GM21367 (cell line): ENCODE measurements around the gene MAGEB17.
"Not testable (repeated sequence)": the region's sequence is repeated elsewhere in the genome, so short reads cannot be mapped to it uniquely, and the experiment has no call there.

Experiments
- ATAC-seq: cut with Tn5 transposase; IDR thresholded peaks from one replicate; pipeline ENCODE4 v1.9.1; 2021; ENCODE audit not compliant: unreplicated experiment

MAGEB17 gene, protein sequence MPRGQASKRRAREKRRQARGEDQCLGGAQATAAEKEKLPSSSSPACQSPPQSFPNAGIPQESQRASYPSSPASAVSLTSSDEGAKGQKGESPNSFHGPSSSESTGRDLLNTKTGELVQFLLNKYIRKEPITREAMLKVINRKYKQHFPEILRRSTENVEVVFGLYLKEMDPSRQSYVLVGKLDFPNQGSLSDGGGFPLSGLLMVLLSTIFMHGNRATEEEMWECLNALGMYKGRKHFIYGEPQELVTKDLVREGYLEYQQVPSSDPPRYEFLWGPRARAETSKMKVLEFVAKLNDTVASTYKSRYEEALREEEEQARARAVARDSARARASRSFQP

DNA sequence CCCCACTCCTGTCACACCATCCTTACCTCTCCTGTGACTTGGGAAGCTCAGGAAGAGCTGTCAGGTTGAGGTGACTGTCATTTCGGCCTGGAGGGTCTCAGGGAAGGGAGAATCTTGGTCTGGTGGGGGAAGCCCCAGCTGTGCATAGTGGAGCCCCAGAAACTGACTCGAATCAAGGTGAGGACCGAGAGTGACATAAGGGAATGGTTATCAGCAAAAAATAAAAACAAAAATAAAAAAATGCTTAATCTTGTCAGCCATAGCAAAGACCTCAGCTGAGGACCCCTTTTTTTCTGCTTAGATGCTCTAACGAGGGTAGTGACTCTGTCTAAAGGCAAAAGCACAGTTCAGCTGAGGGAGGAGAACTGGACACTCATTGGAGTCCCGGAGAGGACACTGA is at the start of gene MAGEB17:
Gene MAGEB17 (plus strand): TSS at position 301 of the 400 bp plus-strand sequence. CDS start 2,902 bp downstream, outside the sequence.
- no peak for ATAC-seq

DNA sequence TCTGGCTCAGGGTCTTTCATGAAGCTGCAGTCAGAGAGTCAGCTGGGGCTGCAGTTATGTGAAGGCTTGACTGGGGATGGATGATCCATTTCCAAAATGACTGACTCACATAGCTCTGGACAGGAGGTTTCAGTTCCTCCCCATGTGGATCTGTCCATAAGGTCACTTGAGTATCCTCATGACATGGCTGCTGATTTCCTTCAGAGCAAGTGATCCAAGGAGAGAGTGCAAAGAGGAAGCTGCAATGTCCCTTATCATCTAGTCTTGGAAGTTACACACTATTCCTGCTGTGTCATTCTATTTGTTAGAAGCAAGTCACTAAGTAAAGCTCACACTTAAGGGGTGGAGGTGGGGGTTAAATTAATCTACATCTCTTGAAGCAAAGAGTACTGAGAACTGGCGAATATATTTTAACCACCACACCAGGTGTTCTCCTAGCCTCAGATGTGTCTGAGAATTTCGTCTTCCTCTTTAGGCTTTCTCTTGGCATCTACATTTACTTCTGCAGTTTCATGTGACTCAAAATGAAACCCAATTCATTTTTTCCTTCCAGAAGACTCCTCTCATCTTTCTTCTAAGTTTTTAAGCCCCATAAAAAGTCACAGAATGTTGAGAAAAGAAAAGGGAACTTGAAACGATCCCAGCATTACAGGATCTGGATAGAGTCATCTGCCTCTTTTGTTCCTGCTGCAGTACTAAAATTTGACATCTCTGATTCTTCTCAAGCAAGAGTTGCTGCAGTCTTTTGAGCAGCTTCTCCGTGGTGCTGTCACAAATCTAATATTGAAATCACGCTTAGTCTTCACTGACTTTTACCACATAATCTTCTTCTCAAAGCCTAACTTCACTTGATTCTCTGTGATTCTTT is 47.7 kb upstream of the MAGEB17 start:
- peak; percentile 77 for ATAC-seq

DNA sequence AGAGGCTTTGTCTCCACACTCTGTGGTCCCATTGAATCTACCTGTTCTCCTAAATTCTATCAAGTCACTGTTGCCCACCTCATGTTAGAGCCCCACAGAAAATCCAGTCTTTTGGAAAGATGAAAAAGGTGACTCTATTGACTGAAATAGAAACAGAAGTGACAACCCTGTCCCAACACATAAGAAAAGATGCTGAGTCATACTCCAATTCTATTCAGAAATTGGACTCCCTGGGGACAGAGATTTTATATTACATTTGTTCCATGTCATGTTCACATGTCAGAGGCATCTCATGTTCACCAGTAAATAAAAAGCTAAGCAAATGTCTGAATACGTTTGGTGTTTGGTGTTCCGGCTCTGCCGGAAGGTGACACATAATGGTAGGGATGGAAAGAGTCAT is 46.9 kb upstream of the MAGEB17 start:
- no peak for ATAC-seq

DNA sequence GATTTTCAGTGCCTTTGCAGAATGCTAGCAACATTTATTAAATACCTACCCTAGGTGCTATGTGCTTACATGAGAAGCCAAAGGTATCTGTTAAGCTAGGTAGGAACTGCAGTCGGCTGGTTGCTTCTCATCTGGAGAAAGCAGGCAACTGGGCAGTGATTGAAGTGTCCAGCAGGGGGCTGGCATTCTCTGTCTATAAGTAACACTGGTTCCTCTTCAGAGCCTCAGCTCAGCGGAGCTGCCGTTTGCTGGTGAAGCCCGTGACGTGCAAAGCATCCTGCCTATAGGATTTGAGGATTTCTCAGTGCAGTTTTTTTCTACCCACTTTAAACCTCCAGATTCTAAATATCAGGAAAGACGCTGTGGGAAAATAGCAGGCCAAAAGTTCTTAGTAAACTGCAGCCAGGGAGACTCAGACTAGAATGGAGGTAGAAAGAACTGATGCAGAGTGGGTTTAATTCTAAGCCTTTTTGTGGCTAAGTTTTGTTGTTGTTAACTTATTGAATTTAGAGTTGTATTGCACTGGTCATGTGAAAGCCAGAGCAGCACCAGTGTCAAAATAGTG is 44.0 kb upstream of the MAGEB17 start, which contains the start of gene GRPR:
Gene GRPR (plus strand): TSS at position 344 of the 565 bp plus-strand sequence. CDS start 389 bp downstream, outside the sequence.
- peak; percentile 66 for ATAC-seq

DNA sequence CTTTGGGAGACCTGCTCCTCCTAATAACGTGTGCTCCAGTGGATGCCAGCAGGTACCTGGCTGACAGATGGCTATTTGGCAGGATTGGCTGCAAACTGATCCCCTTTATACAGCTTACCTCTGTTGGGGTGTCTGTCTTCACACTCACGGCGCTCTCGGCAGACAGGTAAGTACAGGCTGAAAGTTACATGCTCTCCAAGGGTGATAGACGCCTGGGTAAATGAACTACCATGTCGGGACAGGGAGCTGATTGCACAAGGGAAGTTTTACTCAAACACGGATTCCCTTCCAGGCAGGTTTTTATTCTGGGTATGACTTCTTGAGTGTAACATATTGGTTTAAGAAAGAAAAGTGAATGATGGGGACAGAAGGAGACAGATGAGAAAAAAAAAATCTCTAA is 43.1 kb upstream of the MAGEB17 start:
- no peak for ATAC-seq

DNA sequence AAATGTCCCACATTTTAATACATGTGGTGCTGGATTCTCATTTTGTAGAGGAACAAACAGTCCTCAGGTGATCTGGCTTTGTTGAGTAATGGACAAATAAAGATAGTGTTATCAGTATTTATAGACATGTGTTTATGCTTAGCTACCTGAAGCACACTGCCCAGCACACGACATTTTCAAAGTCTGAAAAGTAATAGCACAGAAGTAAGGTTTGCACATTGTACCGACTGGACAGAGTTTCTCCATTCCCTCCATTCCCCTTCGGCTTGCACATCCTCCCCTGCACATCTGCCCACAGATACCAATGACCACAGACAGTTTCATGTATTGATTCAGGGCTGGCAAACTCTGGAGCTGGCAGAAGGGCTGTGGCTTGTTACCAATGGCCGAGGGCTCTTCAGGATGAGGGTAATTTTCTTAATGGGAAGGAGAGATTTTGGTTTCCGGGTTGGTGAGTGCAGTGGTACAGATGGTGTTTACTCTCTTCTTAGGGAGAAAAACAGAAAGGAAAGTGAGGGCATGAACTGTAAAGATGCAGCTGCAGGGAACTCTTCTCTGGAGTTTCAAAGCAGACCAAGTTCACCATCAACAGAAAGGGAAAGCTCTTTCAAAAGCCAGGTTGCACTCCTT is 41.6 kb upstream of the MAGEB17 start:
- ATAC-seq, result no peak

DNA sequence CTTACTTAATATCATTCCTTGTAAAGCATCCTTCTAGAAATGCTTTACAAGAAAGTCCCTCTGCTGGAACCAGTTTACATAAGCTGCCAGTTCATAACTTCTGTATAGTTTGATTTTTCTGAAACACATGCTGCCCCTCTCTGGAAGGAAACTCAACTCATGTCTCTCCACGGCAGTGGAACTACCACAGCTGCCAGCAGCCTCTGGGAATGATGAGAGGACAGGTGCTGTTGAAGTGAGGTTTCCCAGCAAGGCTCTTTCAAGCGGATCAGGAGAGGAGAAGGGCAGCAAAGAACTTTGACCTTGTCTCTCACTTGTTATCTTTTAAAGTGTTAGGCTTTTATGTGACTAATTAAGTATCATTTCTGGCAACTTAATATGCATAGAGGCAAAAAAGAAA is 36.6 kb upstream of the MAGEB17 start:
- no peak for ATAC-seq

DNA sequence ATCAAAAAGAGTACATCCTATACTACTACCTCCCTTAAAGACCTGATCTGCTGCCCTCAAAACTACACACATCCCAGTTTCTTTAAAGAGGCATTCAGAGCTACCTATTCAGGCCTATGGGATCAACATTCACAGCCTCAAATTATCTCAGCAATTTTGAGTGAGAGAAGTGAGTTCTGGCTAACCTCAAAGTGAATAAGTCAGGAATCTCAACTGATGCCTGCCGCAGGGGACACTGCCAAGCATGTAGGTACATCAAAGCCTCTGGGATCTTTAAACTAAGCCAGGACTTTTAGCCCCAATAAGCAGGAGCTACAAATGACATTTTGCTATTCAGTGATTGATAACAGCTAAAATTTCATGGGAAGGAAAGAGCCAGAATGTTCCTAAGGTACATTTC is 32.3 kb upstream of the MAGEB17 start:
- no peak for ATAC-seq

DNA sequence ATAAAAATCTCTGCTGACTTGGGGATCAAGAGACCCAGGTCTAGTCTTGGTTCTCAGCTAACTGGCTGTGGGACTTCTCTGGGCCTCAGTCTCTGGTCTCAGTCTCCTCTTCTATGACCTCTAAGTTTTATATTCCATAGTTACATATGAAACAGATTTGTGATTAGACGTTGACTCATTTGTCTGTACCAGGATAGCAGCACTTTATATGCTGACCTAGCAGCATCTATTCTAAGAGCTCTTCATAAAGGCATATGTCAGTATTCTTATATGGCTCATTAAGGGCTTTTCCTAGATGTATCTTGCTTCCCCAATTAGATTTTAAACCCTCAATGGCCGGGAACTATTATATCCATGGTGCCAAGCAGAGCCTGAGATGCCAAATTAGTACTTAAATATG is 31.2 kb upstream of the MAGEB17 start:
- no peak for ATAC-seq

DNA sequence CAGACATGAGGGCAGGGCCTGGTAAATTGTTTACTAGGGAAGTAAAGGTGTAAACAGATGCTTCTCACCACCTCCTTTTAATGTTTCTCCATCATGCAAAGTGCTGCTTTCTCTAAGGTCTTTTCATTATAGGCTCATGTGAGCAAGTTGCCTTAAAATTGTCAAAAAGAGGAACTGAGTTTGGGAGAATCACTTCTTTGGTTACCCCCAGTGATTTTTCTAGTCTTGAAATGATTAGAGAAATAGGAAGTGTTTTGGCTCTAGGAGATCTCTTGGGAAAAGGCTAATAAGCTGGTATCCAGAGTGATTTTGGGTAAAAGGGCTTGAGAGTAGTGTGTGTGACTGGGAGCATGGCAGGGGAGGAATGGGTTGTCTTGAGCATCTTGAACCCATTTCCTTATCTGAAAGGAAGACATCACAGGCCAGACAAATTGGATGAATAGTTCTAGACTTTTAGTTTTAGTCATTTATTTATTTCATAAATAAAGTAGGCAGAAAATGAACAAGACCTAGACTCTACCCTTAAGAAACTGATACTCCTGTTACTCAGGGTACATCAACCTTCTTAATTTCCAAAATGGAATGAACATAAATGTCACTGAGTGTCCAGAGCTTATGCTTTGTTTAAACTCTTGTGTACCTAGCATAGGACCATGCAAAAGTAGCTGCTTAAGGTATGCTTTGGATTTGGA is 29.7 kb upstream of the MAGEB17 start:
- ATAC-seq, result peak; percentile 70

DNA sequence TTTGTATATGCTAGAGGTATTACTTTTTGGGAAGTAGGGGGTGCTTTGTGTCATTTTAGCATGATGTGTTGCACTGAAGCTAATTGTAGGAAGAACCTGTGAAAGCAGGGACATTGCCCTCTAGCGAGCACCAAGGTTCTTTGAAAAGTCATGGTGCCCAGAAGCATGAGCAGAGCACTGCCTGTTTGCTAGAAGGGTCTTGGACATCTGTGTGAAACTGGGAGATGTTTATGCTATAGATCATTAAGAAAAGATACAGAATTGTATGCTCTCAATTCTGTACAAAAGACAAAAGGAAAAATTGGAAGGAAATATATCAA is 29.2 kb upstream of the MAGEB17 start:
- ATAC-seq, result peak; percentile 46

DNA sequence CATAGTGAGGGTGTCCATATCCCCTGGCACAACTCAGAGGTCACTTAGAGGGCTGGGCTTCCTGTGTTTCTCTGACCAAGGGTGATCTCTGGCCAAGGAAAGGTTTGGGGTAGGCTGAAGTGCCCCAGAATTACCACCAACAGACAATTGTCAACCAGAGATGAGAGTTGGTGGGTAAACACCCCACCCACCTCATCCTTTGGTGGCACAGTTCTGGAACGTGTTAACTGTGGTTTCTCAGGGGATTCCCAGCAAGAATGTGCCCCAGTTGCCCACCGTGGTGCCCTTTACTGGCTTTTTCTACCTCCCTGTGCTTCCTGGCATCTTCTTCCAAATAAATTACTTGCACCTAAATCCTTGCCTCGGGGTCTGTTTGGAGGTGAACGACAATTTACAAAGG is 26.8 kb upstream of the MAGEB17 start:
- no peak for ATAC-seq

DNA sequence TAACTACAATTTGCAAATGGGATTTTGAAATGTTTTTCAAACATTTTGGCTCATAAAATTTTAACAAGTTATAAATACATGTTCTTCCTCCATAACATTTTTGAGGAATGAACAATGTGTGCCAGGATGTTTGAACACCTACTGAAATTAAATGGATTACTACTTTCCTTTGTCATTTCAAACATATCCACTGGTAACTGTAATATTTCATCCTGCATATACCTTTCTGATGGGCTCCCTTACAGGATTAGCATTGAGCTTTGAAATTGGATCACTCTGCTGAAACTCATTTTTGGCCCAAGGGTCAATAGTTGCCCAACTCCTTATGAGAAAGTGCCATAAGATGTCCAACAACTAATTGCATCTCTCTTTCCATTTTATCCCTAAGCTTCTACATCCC is 26.3 kb upstream of the MAGEB17 start:
- ATAC-seq, result no peak

DNA sequence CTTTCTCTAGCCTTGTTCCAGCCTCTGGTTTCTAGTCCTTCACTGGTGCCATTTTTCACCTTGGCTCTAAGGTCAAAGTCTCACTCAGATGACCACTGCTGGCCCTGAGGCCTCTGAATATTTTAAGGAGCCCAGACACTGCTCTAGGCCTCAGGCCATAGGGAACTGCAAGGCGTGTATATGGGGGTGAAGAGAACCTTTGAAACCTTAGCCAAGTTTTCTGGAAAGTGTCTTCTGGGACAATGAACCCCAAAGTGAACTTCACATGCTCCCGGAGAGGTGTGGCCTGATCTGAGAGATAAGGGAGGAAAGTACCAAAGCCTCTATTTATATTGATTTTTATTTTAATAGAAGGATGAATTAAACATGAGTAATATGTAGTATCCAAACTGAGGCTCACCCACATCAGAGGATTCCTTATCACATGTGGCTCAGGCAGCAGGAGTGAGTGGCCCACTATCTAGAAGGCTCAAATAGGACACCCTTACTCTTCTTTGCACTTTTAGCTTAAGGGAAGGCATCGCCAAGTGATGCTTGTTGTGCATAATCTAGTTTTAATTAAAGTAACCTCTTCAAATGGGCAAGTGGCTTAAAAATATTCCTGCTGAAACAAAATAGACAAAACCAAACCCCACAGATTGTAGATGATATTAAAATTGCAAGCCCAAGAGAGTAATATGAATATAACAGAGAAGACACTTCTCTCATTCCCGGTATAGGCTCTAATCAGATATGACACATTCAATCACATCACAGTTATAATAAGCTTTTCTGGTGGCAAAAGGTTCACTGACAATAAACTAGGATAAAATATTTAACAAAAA is 25.6 kb upstream of the MAGEB17 start:
- ATAC-seq, result no peak

DNA sequence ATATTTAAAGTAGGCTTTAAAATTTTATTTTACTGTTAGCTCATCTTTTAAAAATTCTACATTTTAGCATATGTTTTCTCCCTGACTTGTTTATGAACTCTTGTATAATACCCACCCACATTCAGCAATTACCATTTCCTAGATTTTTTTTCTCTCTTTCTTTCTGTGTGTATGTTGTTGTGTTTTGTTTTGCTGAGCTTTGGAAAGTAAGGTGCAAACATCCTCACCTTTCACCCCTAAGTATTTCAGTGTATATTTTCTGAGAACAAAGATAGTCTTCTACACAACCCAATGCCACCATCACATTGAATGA is 25.1 kb upstream of the MAGEB17 start:
- no peak for ATAC-seq

DNA sequence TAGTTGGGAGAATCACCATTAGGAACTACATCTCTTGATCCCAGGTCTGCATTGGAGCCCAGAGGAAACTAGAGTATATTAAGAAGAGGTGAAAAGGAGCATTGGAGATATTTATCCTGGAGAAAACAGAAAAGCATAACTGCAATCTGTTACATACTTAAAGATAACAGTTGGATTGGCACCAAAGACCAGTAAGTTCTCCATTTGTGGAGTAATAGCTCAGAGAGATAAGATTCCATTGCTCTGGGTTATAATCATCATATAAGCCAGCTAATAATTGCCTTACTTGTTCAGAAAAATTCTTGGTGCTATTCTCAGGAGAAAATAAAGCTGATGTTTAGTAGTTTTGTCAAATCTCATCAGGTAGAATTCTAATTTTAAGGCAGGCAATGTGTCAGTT is 23.3 kb upstream of the MAGEB17 start:
- ATAC-seq, result no peak

DNA sequence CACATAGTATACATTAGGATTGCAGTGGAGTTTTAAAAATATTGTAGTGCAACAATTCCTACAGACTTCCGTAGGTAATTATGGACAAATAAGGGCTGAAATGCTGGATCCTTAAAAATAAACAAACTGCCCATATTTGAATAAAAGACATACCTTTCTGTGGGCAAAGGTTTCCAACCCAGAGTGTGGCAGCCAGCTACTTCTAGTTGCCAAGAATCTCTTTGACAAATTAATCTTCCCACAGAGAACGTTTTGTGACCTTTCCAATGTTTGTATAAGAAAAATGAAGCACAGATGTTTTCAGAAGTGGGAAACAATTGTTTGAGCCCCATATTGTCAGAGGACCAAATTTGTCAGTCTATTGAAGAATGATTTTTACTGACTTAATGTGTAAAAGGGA is 22.9 kb upstream of the MAGEB17 start:
- no peak for ATAC-seq

DNA sequence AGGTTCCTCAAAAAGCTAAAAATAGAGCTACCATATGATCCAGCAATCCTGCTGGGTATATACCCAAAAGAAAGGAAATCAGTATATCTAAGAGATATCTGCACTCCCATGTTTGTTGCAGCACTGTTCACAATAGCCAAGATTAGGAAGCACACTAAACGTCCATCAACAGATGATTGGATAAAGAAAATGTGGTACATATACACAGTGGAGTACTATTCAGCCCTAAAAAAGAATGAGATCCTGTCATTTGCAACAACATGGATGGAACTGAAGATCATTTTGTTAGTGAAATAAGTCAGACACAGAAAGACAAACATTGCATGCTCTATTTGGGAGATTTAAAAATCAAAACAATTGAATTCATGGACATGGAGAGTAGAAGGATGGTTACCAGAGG is 22.2 kb upstream of the MAGEB17 start:
- not testable (repeated sequence) for ATAC-seq

DNA sequence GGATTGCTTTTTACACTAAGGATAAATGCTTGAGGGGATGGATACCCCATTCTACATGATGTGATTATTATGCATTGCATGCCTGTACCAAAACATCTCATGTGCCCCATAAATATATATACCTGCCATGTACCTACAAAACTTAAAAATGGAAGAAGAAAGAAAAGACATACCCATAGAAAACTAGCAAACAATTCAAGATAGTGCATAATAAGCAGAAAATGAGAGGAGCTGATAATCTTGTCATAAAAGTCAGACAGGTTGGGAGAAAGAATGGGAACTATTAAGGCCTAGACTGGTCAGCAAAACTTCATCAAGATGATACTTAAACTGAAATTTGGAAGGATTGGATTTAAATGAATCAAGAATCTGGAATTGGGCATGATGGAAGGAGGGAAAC is 21.6 kb upstream of the MAGEB17 start:
- no peak for ATAC-seq

DNA sequence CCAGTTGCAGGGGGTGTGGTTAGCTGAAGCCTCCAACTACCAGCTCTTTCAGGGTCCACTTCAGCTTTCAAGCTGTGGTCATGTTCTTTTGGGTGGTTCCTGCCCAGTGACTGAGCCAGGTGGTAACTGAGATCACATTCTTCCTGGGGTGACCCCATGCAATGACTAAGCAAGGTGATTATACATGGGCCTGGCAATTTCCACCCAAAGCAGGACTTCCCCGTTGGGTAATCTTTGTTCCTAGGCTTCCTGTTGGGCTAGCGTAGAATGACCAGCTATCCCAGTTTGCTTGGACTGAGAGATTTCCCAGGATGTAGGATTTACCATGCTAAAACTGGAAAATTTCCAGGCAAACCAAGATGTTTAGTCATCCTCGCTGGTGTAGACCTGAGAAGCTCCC is 18.4 kb upstream of the MAGEB17 start:
- no peak for ATAC-seq
